Mucosa of descending colon (tissue), 3 donors: ENCODE data around the gene TNS1. TPM values are rescaled to one million over a fixed set of nuclear protein-coding genes. Genes with fewer than 3 reads are reported as not detected.

Experiments used
- ATAC-seq: fragments of 200-7000 bp; cut with Tn5 transposase; one replicate; pipeline ENCODE4 v1.9.1; 2020; ENCODE audit warnings: mild to moderate bottlenecking, moderate library complexity
- DNase-seq, 3 donors: peaks; one replicate each; pipeline ENCODE4 v3.0.0-alpha.2; 2020
- H3K36me3 ChIP-seq: fragments of 200-600 bp; one replicate; pipeline ENCODE4 v1.8.0; 2021; ENCODE audit warnings: low read depth, mild to moderate bottlenecking
- H3K4me1 ChIP-seq: fragments of 200-600 bp; one replicate; pipeline ENCODE4 v1.8.0; 2021; ENCODE audit warnings: low read depth, mild to moderate bottlenecking
- H3K4me3 ChIP-seq: fragments of 200-600 bp; one replicate; pipeline ENCODE4 v1.8.0; 2021; ENCODE audit warnings: mild to moderate bottlenecking
- H3K9me3 ChIP-seq: fragments of 200-600 bp; one replicate; pipeline ENCODE4 v1.8.0; 2021; ENCODE audit warnings: mild to moderate bottlenecking
- CTCF ChIP-seq: fragments of 200-600 bp; IDR thresholded peaks from one replicate; pipeline ENCODE4 v1.8.0; 2022; ENCODE audit warnings: antibody characterized with exemption, mild to moderate bottlenecking
- intact Hi-C, 2 donors: fragments of 100-400 bp; cut with DNase I in 1 of 2; cut with micrococcal nuclease in 1 of 2; formaldehyde crosslinking; loops; one replicate each; pipeline versions ENCODE4 v1.11.0 to v1.11.1; 2022; cut with DNase I, micrococcal nuclease
- total RNA-seq, 3 donors: library from RNA; stranded (reverse); fragmentation: NEBNext Ultra II Directional in 2 of 3; extraction: Animal tissue kit (Norgen Biotek cat#: 25700) in 2 of 3; gene quantifications; one replicate each; pipeline versions ENCODE4 v1.2.1 to v1.2.4, GENCODE V29; 2021 to 2023
- donor health status: DM: no; HTN: no; CAD: no; lungs with moderate emphysema.
- donor health status: DM: no; HTN: no; CAD: no.
- donor health status: DM: no; HTN: yes; CAD: no.

The TNS1 gene
- total RNA-seq, 3 donors from 2014 or later = 43.8 to 1,458 (median 121) TPM

GRCh38 chr2:217908544-217908943, 94.3 kb downstream of the TNS1 start:
- intact Hi-C loops = no loop called here
- peaks cover 26% of the 10 kb centered on the region for H3K4me1 ChIP-seq
- ATAC-seq = no peak

GRCh38 chr2:217907266-217907665, 95.5 kb downstream of the TNS1 start:
- intact Hi-C loops = no loop called here
- ATAC-seq (no peak), DNase-seq (no peak)
- Histone ChIP-seq H3K4me1 (peaks cover 29% of the 10 kb centered on the region), H3K4me3 (no peak overlapping the region), H3K36me3 (no peaks in the 10 kb centered on the region), H3K9me3 (no peaks in the 10 kb centered on the region)
- TF ChIP-seq CTCF = no peak

More at GRCh38 chr2:217908544-217908943, 94.3 kb downstream of the TNS1 start:
- Histone ChIP-seq H3K9me3 (no peaks in the 10 kb centered on the region), H3K4me3 (no peak overlapping the region), H3K36me3 (no peaks in the 10 kb centered on the region)
- TF ChIP-seq CTCF = no peak
- DNase-seq = no peak

GRCh38 chr2:217906798-217907197, 96.0 kb downstream of the TNS1 start:
- DNase-seq (no peak), ATAC-seq (no peak)
- Histone ChIP-seq H3K4me3 (no peak overlapping the region), H3K4me1 (peaks cover 30% of the 10 kb centered on the region), H3K36me3 (no peaks in the 10 kb centered on the region), H3K9me3 (no peaks in the 10 kb centered on the region)
- intact Hi-C loops = no loop called here
- TF ChIP-seq CTCF = no peak

- intact Hi-C loops = no loop called here
- Histone ChIP-seq H3K4me1 (peaks cover 26% of the 10 kb centered on the region), H3K4me3 (no peak overlapping the region), H3K9me3 (no peaks in the 10 kb centered on the region), H3K36me3 (no peaks in the 10 kb centered on the region)
- no peak for DNase-seq
- TF ChIP-seq CTCF = no peak
- no peak for ATAC-seq
Observed at GRCh38 chr2:217905896-217906295, 96.9 kb downstream of the TNS1 start.

GRCh38 chr2:217905395-217905794, 97.4 kb downstream of the TNS1 start:
- Histone ChIP-seq H3K9me3 (no peaks in the 10 kb centered on the region), H3K4me1 (peaks cover 26% of the 10 kb centered on the region), H3K36me3 (no peaks in the 10 kb centered on the region), H3K4me3 (no peak overlapping the region)
- no peak for TF ChIP-seq CTCF
- ATAC-seq (no peak), DNase-seq (no peak)
- intact Hi-C loops = no loop called here

- Histone ChIP-seq H3K9me3 (no peaks in the 10 kb centered on the region), H3K36me3 (no peaks in the 10 kb centered on the region), H3K4me1 (peaks cover 26% of the 10 kb centered on the region), H3K4me3 (no peak overlapping the region)
- DNase-seq (no peak), ATAC-seq (no peak)
- intact Hi-C loops = no loop called here
- TF ChIP-seq CTCF = no peak
Observed at GRCh38 chr2:217904614-217904965, 98.2 kb downstream of the TNS1 start.
